ENCODE data around the gene RGL4.

GRCh38 chr22:23655891-23656475, 34.8 kb upstream of the RGL4 start:
- no peak for TF ChIP-seq CTCF (conservative IDR thresholded peaks at IDR 0.05; ENCODE audit: low read length)
- TF ChIP-seq EZH2phosphoT487 (IDR thresholded peaks at IDR 0.05; ENCODE audit: borderline replicate concordance, low read depth, low read length) = no peak
